ENCODE results near the gene MAP3K6.
"Not testable (repeated sequence)": the region's sequence is repeated elsewhere in the genome, so short reads cannot be mapped to it uniquely, and the experiment has no call there.

The MAP3K6 gene, protein sequence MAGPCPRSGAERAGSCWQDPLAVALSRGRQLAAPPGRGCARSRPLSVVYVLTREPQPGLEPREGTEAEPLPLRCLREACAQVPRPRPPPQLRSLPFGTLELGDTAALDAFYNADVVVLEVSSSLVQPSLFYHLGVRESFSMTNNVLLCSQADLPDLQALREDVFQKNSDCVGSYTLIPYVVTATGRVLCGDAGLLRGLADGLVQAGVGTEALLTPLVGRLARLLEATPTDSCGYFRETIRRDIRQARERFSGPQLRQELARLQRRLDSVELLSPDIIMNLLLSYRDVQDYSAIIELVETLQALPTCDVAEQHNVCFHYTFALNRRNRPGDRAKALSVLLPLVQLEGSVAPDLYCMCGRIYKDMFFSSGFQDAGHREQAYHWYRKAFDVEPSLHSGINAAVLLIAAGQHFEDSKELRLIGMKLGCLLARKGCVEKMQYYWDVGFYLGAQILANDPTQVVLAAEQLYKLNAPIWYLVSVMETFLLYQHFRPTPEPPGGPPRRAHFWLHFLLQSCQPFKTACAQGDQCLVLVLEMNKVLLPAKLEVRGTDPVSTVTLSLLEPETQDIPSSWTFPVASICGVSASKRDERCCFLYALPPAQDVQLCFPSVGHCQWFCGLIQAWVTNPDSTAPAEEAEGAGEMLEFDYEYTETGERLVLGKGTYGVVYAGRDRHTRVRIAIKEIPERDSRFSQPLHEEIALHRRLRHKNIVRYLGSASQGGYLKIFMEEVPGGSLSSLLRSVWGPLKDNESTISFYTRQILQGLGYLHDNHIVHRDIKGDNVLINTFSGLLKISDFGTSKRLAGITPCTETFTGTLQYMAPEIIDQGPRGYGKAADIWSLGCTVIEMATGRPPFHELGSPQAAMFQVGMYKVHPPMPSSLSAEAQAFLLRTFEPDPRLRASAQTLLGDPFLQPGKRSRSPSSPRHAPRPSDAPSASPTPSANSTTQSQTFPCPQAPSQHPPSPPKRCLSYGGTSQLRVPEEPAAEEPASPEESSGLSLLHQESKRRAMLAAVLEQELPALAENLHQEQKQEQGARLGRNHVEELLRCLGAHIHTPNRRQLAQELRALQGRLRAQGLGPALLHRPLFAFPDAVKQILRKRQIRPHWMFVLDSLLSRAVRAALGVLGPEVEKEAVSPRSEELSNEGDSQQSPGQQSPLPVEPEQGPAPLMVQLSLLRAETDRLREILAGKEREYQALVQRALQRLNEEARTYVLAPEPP (N-terminal part only)

DNA sequence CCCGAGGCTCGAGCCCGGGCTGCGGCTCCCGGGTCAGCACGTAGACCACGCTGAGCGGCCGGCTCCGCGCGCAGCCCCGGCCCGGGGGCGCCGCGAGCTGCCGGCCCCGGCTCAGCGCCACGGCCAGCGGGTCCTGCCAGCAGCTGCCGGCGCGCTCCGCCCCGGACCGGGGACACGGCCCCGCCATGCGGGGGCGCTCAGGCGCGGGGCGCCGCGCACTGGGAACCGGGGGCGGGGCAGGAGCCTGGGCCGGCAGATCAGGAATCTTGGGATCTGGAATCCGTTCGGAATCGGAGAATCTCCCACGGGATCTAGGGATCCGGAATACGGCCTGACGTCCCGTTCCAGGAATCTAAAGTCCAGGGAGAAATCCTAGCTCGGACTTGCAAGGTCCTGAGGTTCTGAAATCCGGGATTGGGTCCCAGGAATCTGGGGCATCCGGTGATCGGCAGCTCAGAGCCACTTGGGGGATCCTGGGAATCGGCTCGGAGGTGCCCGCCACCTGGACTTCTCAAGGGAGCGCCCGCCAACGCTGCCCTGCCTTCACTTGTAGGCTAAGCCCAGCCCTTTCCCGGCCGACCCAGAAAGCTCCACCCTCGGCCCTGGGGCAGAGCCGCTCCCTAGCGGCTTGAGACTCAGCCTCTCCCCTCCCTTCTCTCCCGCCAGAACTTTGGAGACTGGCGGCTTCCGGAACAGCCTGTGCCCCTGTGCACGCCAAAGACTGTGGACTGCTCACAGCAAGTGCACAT is at the start of gene MAP3K6:
Gene MAP3K6 (minus strand): TSS at position 551 of the 749 bp plus-strand sequence. CDS start 364 bp downstream, at position 187.
- peak; percentile 52 for DNase-seq

DNA sequence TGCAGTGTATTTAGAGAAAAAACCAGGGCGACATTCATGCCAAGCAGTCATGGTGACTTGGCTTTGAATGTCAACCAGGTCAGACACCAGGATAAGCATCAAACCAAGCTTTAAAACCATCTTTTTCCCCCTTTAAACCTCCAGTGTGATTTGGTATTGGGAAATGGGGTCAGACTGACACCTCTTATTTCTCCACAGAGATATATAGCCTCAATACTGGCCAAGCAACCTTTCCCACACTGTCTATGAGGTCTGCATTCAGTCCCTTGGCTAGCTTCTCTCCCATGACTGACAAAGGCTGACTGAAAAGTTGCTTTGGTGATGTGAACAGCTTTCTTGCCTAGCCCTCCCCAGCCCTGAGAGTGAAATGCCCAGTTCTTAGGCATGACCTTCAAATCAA is 47.3 kb upstream of the MAP3K6 start:
- no peak for DNase-seq

- DNase-seq = no peak
Measured at GRCh38 chr1:27413004-27413403, 46.2 kb upstream of the MAP3K6 start.

GRCh38 chr1:27412502-27412901 is 45.7 kb upstream of the MAP3K6 start:
- DNase-seq = no peak

GRCh38 chr1:27410709-27411108 is 43.9 kb upstream of the MAP3K6 start:
- no peak for DNase-seq

GRCh38 chr1:27409669-27410068 is 42.9 kb upstream of the MAP3K6 start:
- DNase-seq = no peak

GRCh38 chr1:27408151-27408550 is 41.4 kb upstream of the MAP3K6 start:
- no peak for DNase-seq

GRCh38 chr1:27406791-27407190 is 40.0 kb upstream of the MAP3K6 start:
- DNase-seq = not testable (repeated sequence)

DNA sequence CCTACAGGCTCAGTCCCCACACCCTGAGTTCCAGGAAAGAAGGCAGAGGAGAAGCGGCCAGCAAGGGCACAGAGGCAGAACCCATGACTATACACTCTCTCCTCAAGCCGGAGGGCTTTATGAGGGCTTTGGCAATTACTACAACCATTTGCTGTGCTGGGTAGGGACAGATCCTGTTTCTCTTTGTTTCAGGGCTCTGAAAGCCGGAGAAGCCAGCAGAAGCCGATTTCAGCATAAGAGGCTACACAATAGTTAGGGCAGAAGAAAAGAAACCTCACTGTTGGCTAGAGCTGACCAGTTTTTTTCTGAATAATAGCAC is 39.6 kb upstream of the MAP3K6 start:
- no peak for DNase-seq

DNA sequence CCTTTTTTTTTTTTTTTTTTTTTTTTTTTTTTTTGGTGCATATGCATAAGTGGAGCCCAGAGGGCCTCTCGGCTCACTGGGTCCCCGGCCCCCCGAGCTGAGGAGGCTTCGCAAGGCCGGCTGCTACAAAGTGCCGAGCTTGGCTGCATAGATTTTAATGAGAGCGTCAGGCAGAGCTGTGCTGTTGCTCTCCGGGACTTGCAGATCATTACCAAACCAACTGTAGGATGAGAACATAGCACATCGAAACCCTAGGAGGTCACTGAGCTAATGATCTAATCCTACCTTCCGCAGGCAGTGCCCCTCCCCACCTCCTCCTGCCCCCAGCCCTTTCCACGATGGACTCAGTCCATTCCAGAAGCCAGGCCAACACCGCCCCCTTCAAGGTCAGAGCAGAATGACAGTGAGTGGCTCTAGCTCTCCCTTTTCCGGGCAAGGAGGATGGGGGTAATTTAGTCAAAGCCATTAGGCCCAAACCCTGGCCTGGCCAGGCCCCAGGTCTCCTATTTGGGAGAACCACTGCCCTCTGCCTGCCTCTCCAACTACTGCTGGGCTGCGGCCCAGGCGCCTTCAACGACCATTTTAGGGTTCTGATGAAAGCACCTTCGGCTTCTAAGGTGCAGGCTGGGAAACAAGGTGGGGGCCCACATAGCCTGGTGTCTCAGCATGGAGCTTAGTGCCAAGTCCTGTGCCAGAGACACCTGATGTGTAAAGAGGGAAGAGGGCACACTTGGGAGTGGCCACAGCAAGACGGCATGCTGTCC is 39.0 kb upstream of the MAP3K6 start:
- DNase-seq = not testable (repeated sequence)

DNA sequence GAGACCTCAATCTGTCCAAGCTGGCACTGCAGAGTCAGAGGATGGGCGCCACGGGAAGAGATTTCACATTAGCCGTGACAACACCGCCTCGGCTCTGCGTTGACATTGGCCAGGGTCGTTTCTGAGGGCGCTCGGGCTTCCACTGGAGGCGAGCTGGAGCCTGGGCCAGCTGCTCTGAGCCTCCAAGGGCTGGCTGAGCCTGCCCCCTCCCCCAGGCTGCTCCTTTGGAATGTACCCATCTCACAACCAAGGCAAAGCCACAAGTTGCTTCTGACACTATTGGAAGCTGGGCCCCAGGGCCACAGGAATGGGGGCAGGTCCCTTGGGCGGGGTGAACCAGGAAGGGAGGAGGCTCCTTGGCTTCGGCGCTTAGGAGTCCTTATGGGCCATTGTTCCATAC is 38.3 kb upstream of the MAP3K6 start:
- DNase-seq = no peak

GRCh38 chr1:27403931-27404330 is 37.2 kb upstream of the MAP3K6 start:
- DNase-seq = no peak

DNA sequence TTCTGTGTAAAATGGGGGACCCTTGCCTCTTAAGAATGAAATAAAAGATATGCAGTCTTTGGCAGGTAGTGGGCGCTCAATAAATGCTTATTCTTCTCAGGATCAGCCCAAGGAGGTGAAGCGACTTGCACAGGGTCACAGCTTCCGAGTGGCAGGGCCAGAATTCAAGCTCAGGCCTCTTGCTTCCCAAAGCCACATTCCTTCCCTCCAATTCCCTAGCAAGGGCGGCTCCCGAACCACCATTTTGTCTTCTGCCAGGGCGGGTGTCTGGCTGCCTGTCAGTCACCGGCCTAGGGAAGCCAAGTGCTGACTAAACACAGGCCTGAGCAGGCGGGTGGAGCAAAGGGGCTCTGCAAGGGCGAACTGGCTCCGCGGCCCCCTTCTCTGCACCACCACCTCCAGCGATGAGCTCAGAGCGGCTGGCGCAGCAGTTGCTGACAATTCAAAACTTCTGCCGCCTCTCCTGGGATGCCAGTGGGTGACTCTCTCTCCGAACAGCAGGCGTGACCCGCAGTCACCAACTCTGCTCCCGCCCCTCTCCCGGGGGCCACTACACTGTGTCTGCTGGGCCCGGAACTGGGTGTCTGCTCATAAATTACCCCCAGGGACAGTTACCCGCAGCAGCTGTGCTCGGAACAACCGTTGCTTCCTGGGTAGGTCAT is 36.4 kb upstream of the MAP3K6 start:
- DNase-seq = no peak

- DNase-seq = no peak
Measured at GRCh38 chr1:27402349-27402754, 35.6 kb upstream of the MAP3K6 start.

GRCh38 chr1:27400963-27401341 is 34.2 kb upstream of the MAP3K6 start:
- no peak for DNase-seq

DNA sequence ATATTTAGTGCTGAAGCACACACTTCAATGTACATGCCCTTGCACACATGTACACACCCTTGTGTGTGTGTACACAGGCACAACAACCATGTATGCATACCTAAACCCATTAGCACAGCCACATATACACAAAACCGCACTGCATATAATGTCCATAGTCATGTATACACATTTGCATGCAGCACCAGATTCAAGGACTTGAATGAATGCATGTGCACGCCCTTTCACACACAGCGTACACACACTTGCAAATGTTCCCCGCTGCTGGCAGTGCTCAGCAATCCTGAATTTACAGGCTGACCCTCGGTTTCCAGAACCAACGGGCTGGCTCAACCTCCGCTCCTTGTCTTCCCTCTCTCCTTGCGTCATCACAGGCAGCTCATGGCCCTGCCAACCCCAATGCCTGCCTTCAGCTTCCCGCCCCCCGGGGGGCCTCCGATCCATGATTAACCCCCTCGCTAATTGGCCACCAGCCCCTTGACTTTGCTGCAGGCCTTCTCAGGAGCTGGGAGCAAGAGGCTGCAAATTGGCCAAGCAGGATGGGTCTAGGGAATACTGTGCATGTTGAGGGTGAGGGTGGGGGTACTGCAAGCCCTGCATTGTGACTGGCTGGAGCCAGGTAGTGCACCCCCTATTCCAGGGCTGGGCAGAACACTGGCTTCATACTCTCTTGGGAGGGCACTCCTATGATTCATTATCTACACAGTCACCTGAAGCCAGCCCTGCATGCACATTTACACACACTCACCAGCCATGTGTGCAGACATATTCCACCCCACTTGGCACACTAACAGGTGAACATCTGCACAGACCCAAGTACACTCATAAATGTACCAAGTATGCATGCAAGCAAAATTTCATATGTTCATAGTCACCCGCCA is 33.6 kb upstream of the MAP3K6 start:
- DNase-seq = no peak

DNA sequence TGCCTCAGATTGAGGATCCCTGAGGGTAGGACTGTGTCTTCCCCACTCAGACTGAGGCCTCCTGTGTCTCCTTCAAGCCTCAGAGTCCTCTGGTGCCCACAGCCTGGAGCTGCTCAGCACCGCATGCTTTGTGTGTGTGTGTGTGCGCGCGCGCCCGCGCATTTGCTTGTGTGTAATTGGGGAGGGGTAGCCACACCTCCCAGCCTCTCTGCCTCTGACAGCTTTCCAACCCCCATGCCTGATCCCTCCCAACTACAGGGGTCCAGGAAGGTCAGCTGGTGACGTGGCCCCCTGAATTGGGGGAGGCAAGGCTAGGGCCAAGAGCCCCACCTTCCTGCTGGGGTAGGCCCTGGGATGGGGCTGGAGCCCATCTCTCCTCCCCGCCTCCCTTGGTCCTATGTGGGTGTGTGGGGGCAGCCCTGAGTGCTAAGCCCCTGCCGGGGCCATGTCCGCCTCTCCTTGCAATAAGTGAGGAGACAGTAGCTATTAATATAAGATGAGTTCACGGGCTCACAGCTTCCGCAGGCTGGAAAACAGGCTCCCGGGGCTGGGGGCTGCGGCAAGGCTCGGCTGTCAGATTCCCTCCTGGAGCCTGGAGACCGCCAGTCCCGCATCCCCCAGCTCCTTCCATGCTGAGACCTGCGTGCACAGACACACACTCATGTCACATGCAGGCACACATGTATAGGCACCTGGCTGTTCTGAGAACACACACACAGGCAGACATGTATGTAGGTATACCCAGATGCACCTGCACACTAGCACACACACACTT is 32.7 kb upstream of the MAP3K6 start:
- no peak for DNase-seq

- DNase-seq = no peak
Measured at GRCh38 chr1:27398405-27399149, 31.8 kb upstream of the MAP3K6 start.

DNA sequence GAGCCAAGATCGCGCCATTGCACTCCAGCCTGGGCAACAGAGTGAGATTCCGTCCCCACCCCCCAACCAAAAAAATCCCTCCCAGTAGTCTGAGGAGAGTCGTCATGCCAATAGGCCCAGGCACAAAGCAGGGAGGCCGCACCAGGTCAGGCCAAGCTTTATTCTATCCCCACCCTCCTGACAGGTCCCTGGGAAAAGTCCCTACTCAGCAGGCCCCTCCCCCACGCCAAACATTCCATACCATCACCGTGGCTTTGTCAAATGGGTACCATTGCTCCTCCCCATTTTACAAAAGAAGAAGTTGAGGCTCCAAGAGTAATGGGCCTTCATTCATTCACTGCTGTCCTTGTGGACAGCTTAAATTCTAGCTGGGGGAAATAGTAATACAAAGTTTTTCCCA is 31.0 kb upstream of the MAP3K6 start:
- DNase-seq = no peak

Measured in GOT3 (cell line).